GM12878 (cell line): ENCODE measurements around the gene TASOR2.

ENCODE experiments used
- CBX3 ChIP-seq: fragments of 200-600 bp; sonication (generic); IDR thresholded peaks from 2 replicates; pipeline ENCODE4 v1.6.1; 2016; ENCODE audit warnings: low read depth, borderline replicate concordance
- CHD4 ChIP-seq: fragments of 200-600 bp; sonication (generic); IDR thresholded peaks from 2 replicates; pipeline ENCODE4 v1.6.1; 2016; ENCODE audit warnings: mild to moderate bottlenecking
- FOS ChIP-seq: IDR thresholded peaks from 3 replicates; pipeline ENCODE4 v1.6.1; 2011; ENCODE audit warnings: borderline replicate concordance; ENCODE audit not compliant: insufficient read length; ENCODE audit errors: extremely low read depth
- JUND ChIP-seq: IDR thresholded peaks from 2 replicates; pipeline ENCODE4 v1.6.1; 2012; ENCODE audit warnings: low read depth, mild to moderate bottlenecking, low read length, improper control_type of control experiment, moderate library complexity
- MYC ChIP-seq: IDR thresholded peaks from 2 replicates; pipeline ENCODE4 v1.6.1; 2011; ENCODE audit warnings: mild to moderate bottlenecking, low read length, moderate library complexity, inconsistent platforms; ENCODE audit not compliant: insufficient read depth, insufficient replicate concordance, insufficient read length, severe bottlenecking
- POLR2A ChIP-seq: IDR thresholded peaks from 2 replicates; pipeline ENCODE4 v1.6.1; 2011; ENCODE audit warnings: low read depth, mild to moderate bottlenecking, low read length
- POLR2AphosphoS5 ChIP-seq: IDR thresholded peaks from 2 replicates; pipeline ENCODE4 v1.6.1; 2011; ENCODE audit warnings: mild to moderate bottlenecking, low read length, inconsistent platforms
- SIN3A ChIP-seq: IDR thresholded peaks from 2 replicates; pipeline ENCODE4 v1.6.1; 2012; ENCODE audit warnings: low read depth, low read length, improper control_type of control experiment
- TAF1 ChIP-seq: IDR thresholded peaks from 2 replicates; pipeline ENCODE4 v1.6.1; 2011; ENCODE audit warnings: mild to moderate bottlenecking, low read depth, low read length, borderline replicate concordance
- TF ChIP-seq, protein P1 (sequence below): IDR thresholded peaks from 2 replicates; pipeline ENCODE4 v1.6.1; 2012; ENCODE audit warnings: mild to moderate bottlenecking, low read depth, low read length
- TF ChIP-seq, protein P2 (sequence below), 3 experiments: IDR thresholded peaks in 2 of 3; conservative IDR thresholded peaks in 1 of 3; 2 replicates each; pipeline ENCODE4 v1.5.1; 2011; ENCODE audit warnings: low read depth in 3 of 3, low read length in 3 of 3, mild to moderate bottlenecking in 3 of 3, control low read depth in 2 of 3, moderate library complexity in 2 of 3, inconsistent platforms in 1 of 3, mixed read lengths in 1 of 3; ENCODE audit not compliant: control insufficient read depth in 2 of 3, insufficient read depth in 1 of 3; ENCODE audit errors: extremely low read depth in 1 of 3
- TF ChIP-seq, protein P3 (sequence below): fragments of 450-650 bp; formaldehyde crosslinking; IDR thresholded peaks from 2 replicates; pipeline ENCODE4 v1.4.0; 2020; ENCODE audit warnings: mild to moderate bottlenecking, moderate library complexity
- TF ChIP-seq, protein P4 (sequence below): fragments of 450-650 bp; IDR thresholded peaks from 2 replicates; pipeline ENCODE4 v1.6.1; 2018; ENCODE audit warnings: borderline replicate concordance, mild to moderate bottlenecking; ENCODE audit not compliant: partially characterized antibody
- TF ChIP-seq, protein P5 (sequence below): fragments of 450-650 bp; conservative IDR thresholded peaks from 2 replicates; pipeline ENCODE4 v1.6.1; 2017; ENCODE audit warnings: mild to moderate bottlenecking, moderate library complexity

DNA sequence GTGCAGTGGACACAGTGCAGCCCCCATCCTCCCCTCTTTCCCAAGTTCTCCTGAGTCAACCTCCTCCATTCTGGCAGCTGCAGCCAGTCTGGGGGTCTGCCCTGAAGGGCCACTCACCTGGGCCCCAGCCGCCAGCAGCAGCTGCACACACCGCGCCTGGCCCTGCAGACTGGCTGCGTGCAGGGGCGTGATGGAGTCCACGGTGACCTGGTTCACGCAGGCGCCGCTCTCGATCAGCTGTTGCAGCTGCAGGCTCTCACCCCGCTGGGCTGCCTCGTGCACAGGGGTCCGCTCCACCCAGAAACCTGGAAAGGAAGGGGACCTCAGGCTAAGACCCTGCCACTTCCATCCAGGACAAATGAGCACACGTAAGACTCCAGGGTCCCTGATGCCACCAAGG lies 31.9 kb upstream of the TASOR2 start:
- TF ChIP-seq CBX3: no peak
- TF ChIP-seq POLR2A: no peak
- TF ChIP-seq SIN3A: no peak
- no peak for TF ChIP-seq TAF1
- TF ChIP-seq, protein P1, sequence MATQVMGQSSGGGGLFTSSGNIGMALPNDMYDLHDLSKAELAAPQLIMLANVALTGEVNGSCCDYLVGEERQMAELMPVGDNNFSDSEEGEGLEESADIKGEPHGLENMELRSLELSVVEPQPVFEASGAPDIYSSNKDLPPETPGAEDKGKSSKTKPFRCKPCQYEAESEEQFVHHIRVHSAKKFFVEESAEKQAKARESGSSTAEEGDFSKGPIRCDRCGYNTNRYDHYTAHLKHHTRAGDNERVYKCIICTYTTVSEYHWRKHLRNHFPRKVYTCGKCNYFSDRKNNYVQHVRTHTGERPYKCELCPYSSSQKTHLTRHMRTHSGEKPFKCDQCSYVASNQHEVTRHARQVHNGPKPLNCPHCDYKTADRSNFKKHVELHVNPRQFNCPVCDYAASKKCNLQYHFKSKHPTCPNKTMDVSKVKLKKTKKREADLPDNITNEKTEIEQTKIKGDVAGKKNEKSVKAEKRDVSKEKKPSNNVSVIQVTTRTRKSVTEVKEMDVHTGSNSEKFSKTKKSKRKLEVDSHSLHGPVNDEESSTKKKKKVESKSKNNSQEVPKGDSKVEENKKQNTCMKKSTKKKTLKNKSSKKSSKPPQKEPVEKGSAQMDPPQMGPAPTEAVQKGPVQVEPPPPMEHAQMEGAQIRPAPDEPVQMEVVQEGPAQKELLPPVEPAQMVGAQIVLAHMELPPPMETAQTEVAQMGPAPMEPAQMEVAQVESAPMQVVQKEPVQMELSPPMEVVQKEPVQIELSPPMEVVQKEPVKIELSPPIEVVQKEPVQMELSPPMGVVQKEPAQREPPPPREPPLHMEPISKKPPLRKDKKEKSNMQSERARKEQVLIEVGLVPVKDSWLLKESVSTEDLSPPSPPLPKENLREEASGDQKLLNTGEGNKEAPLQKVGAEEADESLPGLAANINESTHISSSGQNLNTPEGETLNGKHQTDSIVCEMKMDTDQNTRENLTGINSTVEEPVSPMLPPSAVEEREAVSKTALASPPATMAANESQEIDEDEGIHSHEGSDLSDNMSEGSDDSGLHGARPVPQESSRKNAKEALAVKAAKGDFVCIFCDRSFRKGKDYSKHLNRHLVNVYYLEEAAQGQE: no peak
- TF ChIP-seq, protein P2, sequence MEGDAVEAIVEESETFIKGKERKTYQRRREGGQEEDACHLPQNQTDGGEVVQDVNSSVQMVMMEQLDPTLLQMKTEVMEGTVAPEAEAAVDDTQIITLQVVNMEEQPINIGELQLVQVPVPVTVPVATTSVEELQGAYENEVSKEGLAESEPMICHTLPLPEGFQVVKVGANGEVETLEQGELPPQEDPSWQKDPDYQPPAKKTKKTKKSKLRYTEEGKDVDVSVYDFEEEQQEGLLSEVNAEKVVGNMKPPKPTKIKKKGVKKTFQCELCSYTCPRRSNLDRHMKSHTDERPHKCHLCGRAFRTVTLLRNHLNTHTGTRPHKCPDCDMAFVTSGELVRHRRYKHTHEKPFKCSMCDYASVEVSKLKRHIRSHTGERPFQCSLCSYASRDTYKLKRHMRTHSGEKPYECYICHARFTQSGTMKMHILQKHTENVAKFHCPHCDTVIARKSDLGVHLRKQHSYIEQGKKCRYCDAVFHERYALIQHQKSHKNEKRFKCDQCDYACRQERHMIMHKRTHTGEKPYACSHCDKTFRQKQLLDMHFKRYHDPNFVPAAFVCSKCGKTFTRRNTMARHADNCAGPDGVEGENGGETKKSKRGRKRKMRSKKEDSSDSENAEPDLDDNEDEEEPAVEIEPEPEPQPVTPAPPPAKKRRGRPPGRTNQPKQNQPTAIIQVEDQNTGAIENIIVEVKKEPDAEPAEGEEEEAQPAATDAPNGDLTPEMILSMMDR (IDR thresholded peaks at IDR 0.05 in 2 of 3, conservative IDR thresholded peaks at IDR 0.05 in 1 of 3; ENCODE audit: control insufficient read depth in 2 of 3, extremely low read depth in 1 of 3, insufficient read depth in 1 of 3, low read depth in 3 of 3, low read length in 3 of 3): no peak
- TF ChIP-seq, protein P3, sequence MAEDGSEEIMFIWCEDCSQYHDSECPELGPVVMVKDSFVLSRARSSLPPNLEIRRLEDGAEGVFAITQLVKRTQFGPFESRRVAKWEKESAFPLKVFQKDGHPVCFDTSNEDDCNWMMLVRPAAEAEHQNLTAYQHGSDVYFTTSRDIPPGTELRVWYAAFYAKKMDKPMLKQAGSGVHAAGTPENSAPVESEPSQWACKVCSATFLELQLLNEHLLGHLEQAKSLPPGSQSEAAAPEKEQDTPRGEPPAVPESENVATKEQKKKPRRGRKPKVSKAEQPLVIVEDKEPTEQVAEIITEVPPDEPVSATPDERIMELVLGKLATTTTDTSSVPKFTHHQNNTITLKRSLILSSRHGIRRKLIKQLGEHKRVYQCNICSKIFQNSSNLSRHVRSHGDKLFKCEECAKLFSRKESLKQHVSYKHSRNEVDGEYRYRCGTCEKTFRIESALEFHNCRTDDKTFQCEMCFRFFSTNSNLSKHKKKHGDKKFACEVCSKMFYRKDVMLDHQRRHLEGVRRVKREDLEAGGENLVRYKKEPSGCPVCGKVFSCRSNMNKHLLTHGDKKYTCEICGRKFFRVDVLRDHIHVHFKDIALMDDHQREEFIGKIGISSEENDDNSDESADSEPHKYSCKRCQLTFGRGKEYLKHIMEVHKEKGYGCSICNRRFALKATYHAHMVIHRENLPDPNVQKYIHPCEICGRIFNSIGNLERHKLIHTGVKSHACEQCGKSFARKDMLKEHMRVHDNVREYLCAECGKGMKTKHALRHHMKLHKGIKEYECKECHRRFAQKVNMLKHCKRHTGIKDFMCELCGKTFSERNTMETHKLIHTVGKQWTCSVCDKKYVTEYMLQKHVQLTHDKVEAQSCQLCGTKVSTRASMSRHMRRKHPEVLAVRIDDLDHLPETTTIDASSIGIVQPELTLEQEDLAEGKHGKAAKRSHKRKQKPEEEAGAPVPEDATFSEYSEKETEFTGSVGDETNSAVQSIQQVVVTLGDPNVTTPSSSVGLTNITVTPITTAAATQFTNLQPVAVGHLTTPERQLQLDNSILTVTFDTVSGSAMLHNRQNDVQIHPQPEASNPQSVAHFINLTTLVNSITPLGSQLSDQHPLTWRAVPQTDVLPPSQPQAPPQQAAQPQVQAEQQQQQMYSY (CRISPR knock-in tag): no peak
- TF ChIP-seq, protein P4, sequence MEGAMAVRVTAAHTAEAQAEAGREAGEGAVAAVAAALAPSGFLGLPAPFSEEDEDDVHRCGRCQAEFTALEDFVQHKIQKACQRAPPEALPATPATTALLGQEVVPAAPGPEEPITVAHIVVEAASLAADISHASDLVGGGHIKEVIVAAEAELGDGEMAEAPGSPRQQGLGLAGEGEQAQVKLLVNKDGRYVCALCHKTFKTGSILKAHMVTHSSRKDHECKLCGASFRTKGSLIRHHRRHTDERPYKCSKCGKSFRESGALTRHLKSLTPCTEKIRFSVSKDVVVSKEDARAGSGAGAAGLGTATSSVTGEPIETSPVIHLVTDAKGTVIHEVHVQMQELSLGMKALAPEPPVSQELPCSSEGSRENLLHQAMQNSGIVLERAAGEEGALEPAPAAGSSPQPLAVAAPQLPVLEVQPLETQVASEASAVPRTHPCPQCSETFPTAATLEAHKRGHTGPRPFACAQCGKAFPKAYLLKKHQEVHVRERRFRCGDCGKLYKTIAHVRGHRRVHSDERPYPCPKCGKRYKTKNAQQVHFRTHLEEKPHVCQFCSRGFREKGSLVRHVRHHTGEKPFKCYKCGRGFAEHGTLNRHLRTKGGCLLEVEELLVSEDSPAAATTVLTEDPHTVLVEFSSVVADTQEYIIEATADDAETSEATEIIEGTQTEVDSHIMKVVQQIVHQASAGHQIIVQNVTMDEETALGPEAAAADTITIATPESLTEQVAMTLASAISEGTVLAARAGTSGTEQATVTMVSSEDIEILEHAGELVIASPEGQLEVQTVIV: no peak
- TF ChIP-seq POLR2AphosphoS5: no peak
- no peak for TF ChIP-seq FOS
- TF ChIP-seq, protein P5, sequence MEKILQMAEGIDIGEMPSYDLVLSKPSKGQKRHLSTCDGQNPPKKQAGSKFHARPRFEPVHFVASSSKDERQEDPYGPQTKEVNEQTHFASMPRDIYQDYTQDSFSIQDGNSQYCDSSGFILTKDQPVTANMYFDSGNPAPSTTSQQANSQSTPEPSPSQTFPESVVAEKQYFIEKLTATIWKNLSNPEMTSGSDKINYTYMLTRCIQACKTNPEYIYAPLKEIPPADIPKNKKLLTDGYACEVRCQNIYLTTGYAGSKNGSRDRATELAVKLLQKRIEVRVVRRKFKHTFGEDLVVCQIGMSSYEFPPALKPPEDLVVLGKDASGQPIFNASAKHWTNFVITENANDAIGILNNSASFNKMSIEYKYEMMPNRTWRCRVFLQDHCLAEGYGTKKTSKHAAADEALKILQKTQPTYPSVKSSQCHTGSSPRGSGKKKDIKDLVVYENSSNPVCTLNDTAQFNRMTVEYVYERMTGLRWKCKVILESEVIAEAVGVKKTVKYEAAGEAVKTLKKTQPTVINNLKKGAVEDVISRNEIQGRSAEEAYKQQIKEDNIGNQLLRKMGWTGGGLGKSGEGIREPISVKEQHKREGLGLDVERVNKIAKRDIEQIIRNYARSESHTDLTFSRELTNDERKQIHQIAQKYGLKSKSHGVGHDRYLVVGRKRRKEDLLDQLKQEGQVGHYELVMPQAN: no peak
- TF ChIP-seq MYC: no peak
- no peak for TF ChIP-seq CHD4
- no peak for TF ChIP-seq JUND
